ENCODE results near the gene TOR4A. TPM values are rescaled to one million over a fixed set of nuclear protein-coding genes. Genes with fewer than 3 reads are reported as not detected.

Gene TOR4A
- total RNA-seq, 2 experiments from 2014 or later = 0.67 to 0.80 TPM

DNA sequence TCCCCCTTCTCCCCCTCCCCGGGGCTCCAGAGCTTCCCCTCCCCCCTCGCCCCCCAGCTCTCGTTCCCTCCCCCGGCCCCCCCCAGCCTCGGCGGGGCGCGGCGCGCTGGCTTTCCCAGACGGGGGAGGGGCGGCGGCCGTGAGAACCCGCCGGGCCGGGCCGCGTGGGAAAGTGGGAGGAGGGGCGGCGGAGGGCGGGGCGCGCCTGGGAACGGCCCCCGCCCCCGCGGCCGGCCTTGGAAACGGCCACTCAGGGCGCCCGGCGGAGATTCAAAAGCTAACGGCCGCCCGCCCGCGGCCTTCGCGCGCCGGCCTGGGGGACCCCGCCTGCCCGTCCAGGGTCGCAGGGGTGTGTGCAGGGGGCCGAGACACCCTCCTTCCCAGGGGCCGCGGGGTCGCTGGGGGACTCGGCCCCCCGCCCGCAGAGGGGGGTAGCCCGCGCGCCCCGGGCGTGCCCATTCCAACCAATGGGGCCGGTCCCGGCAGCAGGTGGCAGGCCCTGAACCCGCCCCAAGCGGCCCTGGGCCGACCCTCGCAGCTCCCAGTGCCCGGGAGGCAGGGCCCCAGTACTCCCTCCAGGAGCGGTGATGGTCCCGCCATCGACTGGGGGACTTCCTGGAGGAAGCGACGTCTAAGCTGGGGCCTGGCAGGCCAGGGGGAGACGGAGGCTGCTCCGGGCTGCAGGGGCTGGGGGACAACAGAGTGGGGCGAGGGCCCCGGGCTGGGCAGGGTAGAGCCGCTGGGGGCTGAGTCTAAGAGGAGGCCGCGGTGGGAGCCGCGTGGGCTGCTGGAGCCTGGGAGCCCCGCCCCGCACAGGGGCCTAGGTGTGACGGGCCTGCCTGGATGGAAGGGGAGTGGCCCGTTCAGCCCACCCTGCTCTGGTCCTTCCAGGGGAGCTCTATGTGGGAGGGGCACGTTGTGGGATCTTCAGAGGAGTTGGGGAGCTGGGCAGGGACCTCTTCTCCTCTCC is 38.8 kb downstream of the TOR4A start:
- intact Hi-C loops (cut with DNase I, micrococcal nuclease) = no loop called here
- ChIA-PET POLR2A (interaction anchor here (0.8 kb wide), 1 partner anchor 14 kb away, joined by 3 read pairs; the partner anchor contains the start of gene NRARP), CTCF (no interaction called here)
- Histone ChIP-seq H3K27ac (ENCODE audit: low read depth in 1 of 2, low read length in 2 of 2) (no peak overlapping the region), H3K27me3 (ENCODE audit: control insufficient read depth in 1 of 2, insufficient read depth in 2 of 2, low read length in 2 of 2) (peaks cover 9 to 20% of the 10 kb centered on the region in 2 experiments), H3K9me3 (ENCODE audit: control insufficient read depth in 1 of 2, insufficient read depth in 1 of 2, low read length in 2 of 2) (peaks cover 0 to 10% of the 10 kb centered on the region in 2 experiments), H3K4me1 (ENCODE audit: insufficient read depth, low read length) (peaks cover 37% of the 10 kb centered on the region), H3K4me3 (ENCODE audit: low read length) (no peak overlapping the region), H3K36me3 (ENCODE audit: insufficient read depth, low read length) (no peaks in the 10 kb centered on the region)
- TF ChIP-seq, protein P1, sequence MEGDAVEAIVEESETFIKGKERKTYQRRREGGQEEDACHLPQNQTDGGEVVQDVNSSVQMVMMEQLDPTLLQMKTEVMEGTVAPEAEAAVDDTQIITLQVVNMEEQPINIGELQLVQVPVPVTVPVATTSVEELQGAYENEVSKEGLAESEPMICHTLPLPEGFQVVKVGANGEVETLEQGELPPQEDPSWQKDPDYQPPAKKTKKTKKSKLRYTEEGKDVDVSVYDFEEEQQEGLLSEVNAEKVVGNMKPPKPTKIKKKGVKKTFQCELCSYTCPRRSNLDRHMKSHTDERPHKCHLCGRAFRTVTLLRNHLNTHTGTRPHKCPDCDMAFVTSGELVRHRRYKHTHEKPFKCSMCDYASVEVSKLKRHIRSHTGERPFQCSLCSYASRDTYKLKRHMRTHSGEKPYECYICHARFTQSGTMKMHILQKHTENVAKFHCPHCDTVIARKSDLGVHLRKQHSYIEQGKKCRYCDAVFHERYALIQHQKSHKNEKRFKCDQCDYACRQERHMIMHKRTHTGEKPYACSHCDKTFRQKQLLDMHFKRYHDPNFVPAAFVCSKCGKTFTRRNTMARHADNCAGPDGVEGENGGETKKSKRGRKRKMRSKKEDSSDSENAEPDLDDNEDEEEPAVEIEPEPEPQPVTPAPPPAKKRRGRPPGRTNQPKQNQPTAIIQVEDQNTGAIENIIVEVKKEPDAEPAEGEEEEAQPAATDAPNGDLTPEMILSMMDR (IDR thresholded peaks at IDR 0.05) = no peak
- Mint-ChIP-seq H3K4me1 (ENCODE audit: low read depth) (no peaks in the 10 kb centered on the region), H3K27me3 (no peaks in the 10 kb centered on the region), H3K9me3 (no peaks in the 10 kb centered on the region), H3K27ac (no peak overlapping the region), H3K36me3 (ENCODE audit: low read depth) (no peaks in the 10 kb centered on the region), H3K4me3 (no peak overlapping the region)
- ATAC-seq (ENCODE audit: poor library complexity) (peak; percentile 41), DNase-seq (peak in 2 of 14 experiments; percentile 14 to 21)

DNA sequence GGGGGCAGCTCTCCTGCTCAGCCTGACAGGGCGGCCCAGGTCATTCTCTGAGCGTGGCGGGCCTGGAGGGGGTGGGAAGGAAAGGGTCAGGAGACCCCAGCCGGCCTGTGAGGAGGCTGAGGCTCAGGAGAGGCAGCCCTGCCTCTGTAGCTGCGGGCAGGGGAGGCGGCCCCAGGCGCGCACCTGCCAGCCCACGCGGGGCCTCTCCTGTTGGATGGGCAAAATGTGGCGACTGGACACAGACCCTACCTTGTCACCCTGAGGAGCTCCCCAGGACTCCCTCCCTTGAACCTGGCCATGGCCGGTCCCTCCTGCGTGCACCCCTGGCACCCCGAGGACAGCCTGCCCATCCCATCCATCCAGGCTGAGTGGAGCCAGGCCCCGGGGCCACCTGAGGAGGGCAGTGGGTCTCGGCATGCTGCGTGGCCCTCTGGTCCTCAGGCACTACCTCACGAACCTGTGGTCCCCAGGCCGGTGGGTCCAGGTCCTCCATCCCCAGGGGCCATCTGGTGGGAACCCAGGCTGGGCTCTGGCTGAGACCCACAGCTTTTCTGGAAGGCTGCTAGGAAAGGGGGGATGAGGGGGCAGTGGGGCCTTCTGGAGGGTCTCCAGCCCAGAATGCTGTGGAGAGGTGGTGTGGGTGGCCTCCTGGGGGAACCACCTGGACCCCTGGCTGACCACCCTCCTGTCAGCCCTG is 39.6 kb downstream of the TOR4A start:
- no peaks in the 10 kb centered on the region for H3K36me3 Mint-ChIP-seq (ENCODE audit: low read depth)
- Histone ChIP-seq H3K36me3 (ENCODE audit: insufficient read depth, low read length) (no peaks in the 10 kb centered on the region), H3K4me1 (ENCODE audit: insufficient read depth, low read length) (peaks cover 34% of the 10 kb centered on the region), H3K27me3 (ENCODE audit: control insufficient read depth in 1 of 2, insufficient read depth in 2 of 2, low read length in 2 of 2) (peaks cover 9 to 22% of the 10 kb centered on the region in 2 experiments), H3K27ac (ENCODE audit: low read depth in 1 of 2, low read length in 2 of 2) (no peak overlapping the region), H3K4me3 (ENCODE audit: low read length) (no peak overlapping the region), H3K9me3 (ENCODE audit: control insufficient read depth in 1 of 2, insufficient read depth in 1 of 2, low read length in 2 of 2) (peaks cover 0 to 10% of the 10 kb centered on the region in 2 experiments)
- TF ChIP-seq, protein P1 (IDR thresholded peaks at IDR 0.05) = no peak
- intact Hi-C loops (cut with DNase I, micrococcal nuclease) = no loop called here
- peaks cover 3% of the 10 kb centered on the region for H3K27me3 Mint-ChIP-seq
- POLR2A ChIA-PET = interaction anchor here (0.8 kb wide), 1 partner anchor 15 kb away, joined by 3 read pairs; the partner anchor contains the start of gene NRARP
- ATAC-seq (ENCODE audit: poor library complexity) (no peak), DNase-seq (peak in 2 of 14 experiments; percentile 2 to 19)
- no peaks in the 10 kb centered on the region for H3K4me1 Mint-ChIP-seq (ENCODE audit: low read depth)
- no peaks in the 10 kb centered on the region for H3K9me3 Mint-ChIP-seq
- no peak overlapping the region for H3K4me3 Mint-ChIP-seq
- CTCF ChIA-PET = no interaction called here
- H3K27ac Mint-ChIP-seq = no peak overlapping the region

DNA sequence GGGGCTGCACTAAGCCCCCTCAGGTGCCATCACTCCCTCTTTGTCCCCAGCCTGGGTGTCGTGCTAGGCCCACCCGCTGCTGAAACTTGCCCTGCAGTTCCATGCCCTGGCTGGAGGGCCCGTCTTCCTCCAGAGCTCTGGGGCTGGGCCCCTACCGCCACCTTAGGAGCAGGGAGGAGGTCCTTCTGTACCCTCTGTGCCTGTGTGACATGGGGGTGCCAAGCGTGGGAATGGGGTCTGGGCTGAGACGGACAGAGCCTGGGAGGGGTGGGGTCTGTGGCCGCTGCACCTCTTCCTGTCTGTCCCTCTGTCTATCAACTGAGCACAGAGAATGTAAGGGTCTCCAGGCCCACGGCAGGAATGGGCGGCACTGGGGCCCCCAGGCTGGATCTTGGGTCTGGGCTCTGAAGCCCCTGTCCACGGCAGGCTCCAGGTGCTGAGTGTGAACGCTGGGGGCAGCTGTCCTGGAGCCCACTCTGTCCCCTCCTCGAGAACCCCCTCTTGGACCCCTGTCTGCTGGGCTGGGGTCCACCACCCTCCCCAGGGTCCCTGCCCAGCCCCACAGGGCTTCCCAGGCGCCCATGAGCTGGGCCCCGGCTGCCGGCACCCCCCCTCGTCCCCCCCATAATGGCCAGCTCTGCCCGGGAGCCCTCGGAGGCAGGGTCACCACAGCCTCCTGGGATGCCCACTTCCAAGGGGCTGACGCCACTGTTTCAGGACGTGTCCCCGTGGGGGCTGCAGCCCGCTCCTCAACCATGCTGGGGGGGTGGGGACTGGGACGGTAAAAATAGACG is 40.4 kb downstream of the TOR4A start:
- H3K9me3 Mint-ChIP-seq = no peaks in the 10 kb centered on the region
- intact Hi-C loops (cut with DNase I, micrococcal nuclease) = no loop called here
- ATAC-seq (ENCODE audit: poor library complexity) (no peak), DNase-seq (peak in 2 of 14 experiments; percentile 4 to 17)
- H3K4me3 ChIP-seq (ENCODE audit: low read length) = no peak overlapping the region
- ChIA-PET POLR2A (no interaction called here), CTCF (no interaction called here)
- H3K9me3 ChIP-seq (ENCODE audit: control insufficient read depth in 1 of 2, insufficient read depth in 1 of 2, low read length in 2 of 2) = peaks cover 0 to 10% of the 10 kb centered on the region in 2 experiments
- no peaks in the 10 kb centered on the region for H3K36me3 ChIP-seq (ENCODE audit: insufficient read depth, low read length)
- no peaks in the 10 kb centered on the region for H3K36me3 Mint-ChIP-seq (ENCODE audit: low read depth)
- H3K4me3 Mint-ChIP-seq = no peak overlapping the region
- TF ChIP-seq, protein P1 (IDR thresholded peaks at IDR 0.05) = no peak
- peaks cover 32% of the 10 kb centered on the region for H3K4me1 ChIP-seq (ENCODE audit: insufficient read depth, low read length)
- no peak overlapping the region for H3K27ac ChIP-seq (ENCODE audit: low read depth in 1 of 2, low read length in 2 of 2)
- H3K27me3 ChIP-seq (ENCODE audit: control insufficient read depth in 1 of 2, insufficient read depth in 2 of 2, low read length in 2 of 2) = peaks cover 9 to 22% of the 10 kb centered on the region in 2 experiments
- peaks cover 3% of the 10 kb centered on the region for H3K27me3 Mint-ChIP-seq
- H3K4me1 Mint-ChIP-seq (ENCODE audit: low read depth) = no peaks in the 10 kb centered on the region
- no peak overlapping the region for H3K27ac Mint-ChIP-seq

Data from CD4-positive, alpha-beta T cell (primary cell).